NCI-H510A treated with DMSO at 0.1 percent for 48 hours (cell line): ENCODE results near the gene PRKN.

Source experiments
- DNase-seq: peaks from one replicate; lab custom pipeline; 2025; lab: John Stamatoyannopoulos, UW

Gene PRKN

DNA sequence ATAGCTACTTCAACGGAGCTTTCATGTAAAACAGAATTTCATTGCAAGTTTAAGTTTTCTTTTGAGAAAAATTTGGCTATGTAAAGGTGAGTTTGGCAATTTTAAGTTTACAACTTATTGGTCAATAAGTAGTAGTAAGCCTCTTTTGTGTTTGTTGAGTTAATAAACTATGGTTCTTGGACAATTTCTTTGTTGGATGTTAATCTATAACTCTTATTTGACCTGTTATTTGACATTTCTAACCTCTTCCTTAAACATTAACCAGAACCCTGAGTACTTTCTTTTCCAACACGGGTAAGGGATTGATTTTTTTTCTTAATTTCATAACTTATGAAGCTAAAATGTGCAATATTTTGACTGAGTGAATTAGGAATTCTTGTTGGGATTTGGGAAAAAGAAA lies 354.4 kb downstream of the PRKN start:
- no peak for DNase-seq

GRCh38 chr6:162372106-162372505 lies 355.5 kb downstream of the PRKN start:
- DNase-seq: no peak

- DNase-seq: no peak
These were observed 356.4 kb downstream of the PRKN start for GRCh38 chr6:162371121-162371520.

DNA sequence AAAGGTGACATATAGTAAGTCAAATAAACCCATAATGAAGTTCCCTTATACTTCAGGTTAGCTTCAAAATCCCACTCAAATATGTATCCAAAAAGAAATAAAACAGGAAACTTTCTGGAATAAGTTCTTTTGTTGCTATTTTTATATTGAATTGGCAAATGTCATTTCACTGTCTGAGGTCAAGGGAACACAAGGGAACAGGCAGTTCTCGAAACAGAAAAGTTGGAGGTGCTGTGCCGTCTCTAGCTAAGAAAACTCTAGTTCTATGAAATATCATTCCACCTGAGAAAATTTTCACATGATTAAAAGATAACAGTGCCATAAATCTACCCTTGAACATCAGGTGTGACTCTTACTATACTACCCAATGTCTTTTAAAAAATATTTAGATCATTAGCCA lies 358.5 kb downstream of the PRKN start:
- DNase-seq: no peak

- DNase-seq: no peak
These were observed 363.1 kb downstream of the PRKN start for GRCh38 chr6:162364488-162364887.

- DNase-seq: no peak
These were observed 363.8 kb downstream of the PRKN start for GRCh38 chr6:162363757-162364156.

GRCh38 chr6:162360901-162361567 lies 366.5 kb downstream of the PRKN start:
- DNase-seq: no peak

- DNase-seq: no peak
These were observed 368.9 kb downstream of the PRKN start for GRCh38 chr6:162358625-162359024.

- no peak for DNase-seq
These were observed 382.5 kb downstream of the PRKN start for GRCh38 chr6:162345051-162345511.

DNA sequence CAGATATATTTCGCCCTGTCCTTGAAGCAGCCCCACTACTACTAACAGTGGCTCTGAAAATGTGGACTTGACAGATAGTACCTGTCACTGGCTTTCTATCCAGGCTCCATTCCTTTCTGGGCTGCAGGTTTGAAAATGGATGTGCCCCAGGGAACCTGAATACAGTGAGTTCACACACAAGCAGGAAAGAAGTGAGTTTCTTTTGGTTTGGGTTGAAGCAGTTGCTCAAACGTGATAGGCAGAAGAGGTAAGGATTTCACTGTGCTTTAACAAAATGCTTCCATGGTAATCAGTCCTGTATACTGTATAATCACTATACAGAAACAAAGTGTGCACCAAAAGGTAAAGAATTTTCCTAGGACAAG lies 382.9 kb downstream of the PRKN start:
- DNase-seq: no peak

- DNase-seq: no peak
These were observed 383.5 kb downstream of the PRKN start for GRCh38 chr6:162343936-162344645.

DNA sequence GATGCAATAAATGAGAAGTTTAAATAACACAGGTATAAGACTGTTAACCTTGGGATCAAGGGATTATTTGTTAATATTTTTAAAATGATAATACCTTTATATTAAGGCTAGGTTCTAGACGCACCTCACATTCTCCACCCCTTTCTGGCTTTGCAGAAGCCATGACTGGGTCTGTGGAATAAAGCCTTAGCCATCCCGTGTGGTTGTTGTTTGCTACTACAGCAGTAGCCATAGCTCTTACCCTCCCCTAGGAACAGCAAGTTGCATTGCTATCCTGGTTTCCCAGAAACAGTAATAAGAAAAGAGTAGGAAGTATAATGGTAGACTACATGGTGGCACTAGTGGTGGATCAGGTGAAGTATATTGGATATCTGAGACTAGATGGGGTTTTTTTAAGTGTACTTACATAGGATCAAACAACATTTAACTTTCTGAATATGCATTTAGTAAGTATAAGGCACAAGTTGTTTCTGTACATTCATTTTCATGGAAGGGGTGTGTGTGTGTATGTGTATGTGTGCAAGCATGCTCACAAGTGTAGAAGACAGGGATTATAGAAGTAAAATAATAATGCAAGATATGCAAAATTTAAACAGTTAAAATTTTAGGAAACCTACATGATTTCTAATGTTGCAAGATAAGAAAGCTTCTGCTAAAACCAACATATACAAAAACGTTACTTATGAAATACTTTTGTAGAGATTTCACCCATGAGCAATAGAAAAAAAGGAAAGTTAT lies 384.2 kb downstream of the PRKN start:
- DNase-seq: no peak

- no peak for DNase-seq
These were observed 390.2 kb downstream of the PRKN start for GRCh38 chr6:162337412-162337811.

DNA sequence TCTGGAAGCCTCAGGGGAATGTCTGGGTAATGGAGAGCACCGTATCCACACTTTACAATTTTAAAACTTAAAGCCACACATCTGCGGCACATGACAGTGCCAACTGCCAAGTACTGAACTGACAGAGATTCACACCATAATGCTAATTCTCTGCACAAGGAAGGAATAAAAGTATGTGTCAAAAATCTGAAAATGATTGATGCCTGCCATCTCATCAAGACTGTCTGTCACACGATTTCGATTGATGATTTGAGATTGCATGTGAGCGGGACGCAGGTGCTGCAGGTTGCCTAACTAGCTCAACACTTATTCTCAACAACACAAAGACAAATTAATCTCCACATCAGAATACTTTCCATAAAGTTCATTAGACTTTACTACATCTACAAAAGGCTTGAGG lies 391.2 kb downstream of the PRKN start:
- no peak for DNase-seq

GRCh38 chr6:162332365-162332764 lies 395.2 kb downstream of the PRKN start:
- DNase-seq: no peak

GRCh38 chr6:162331911-162332310 lies 395.7 kb downstream of the PRKN start:
- no peak for DNase-seq

GRCh38 chr6:162325826-162326225 lies 401.7 kb downstream of the PRKN start:
- no peak for DNase-seq

- no peak for DNase-seq
These were observed 402.5 kb downstream of the PRKN start for GRCh38 chr6:162325051-162325450.

- DNase-seq: no peak
These were observed 412.3 kb downstream of the PRKN start for GRCh38 chr6:162315291-162315690.

GRCh38 chr6:162313922-162314660 lies 413.5 kb downstream of the PRKN start:
- no peak for DNase-seq

DNA sequence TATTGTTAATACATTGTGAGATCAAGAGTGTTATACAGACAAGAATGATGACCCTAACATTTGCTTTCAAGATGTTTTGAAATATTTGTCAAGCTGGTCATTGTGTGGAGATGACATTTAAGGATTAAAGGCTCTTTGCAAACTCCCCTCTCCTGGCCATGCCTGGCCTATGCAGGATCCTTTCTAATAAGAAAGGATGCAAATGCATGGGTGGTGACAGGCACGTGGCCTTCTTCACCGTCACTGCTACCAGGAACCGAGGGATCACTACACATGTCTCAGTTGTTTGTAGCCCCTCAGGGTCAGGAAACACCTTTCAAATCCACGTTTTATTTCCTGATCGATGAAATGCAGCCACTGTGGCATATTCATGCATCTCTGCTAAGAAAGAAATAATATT lies 419.7 kb downstream of the PRKN start:
- DNase-seq: no peak

DNA sequence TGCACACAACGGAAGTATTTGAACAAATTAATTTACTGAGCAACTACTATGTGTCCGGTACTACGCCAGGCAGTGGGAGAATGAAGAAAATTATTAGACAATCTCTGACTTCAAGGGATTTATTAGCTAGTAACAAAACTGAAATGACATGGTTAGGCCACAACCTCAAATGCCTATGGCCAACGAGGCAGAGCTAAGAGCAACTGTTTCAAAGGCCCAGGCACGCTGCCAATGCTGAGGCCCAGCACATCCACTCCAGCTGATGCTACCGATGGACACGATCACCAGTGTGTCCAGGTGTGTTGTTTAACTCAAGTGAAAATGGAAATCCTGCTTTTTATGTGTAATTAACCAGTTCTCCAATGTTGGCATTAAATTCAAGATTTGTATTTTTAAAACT lies 420.9 kb downstream of the PRKN start:
- no peak for DNase-seq
